Measurements from ENCODE around the gene KIAA1755.

KIAA1755 gene

GRCh38 chr20:38219006-38219950, 41.3 kb downstream of the KIAA1755 start:
- no peak for TF ChIP-seq CTCF (IDR thresholded peaks at IDR 0.05; ENCODE audit: control extremely low read depth, extremely low read depth, low read depth, missing control alignments)
- ChIA-PET CTCF (interaction anchor here (0.7 to 14.6 kb wide), 19 partner anchors 7 to 654 kb away, joined by 3 to 302 read pairs (median 3); partner anchors contain the start of gene VSTM2L), POLR2A (no interaction called here)
- no peak for DNase-seq (ENCODE audit: extremely low spot score)

- CTCF ChIA-PET, result interaction anchor here (0.9 to 14.6 kb wide), 7 partner anchors 6 to 316 kb away, joined by 3 to 302 read pairs (median 12); partner anchors contain the start of gene VSTM2L
- POLR2A ChIA-PET, result no interaction called here
These were observed 42.0 kb downstream of the KIAA1755 start for GRCh38 chr20:38218566-38218885.

GRCh38 chr20:38217791-38218565, 42.6 kb downstream of the KIAA1755 start:
- DNase-seq (ENCODE audit: extremely low spot score), result no peak
- POLR2A ChIA-PET, result interaction anchor here (0.5 kb wide), 1 partner anchor 559 kb away, joined by 4 read pairs; no protein-coding TSS in a partner anchor
- CTCF ChIA-PET, result interaction anchor here (1.4 to 14.6 kb wide), 5 partner anchors 5 to 277 kb away, joined by 3 to 302 read pairs (median 12); no protein-coding TSS in a partner anchor
- TF ChIP-seq CTCF (IDR thresholded peaks at IDR 0.05; ENCODE audit: control extremely low read depth, extremely low read depth, low read depth, missing control alignments), result no peak

More at GRCh38 chr20:38218566-38218885, 42.0 kb downstream of the KIAA1755 start:
- no peak for DNase-seq (ENCODE audit: extremely low spot score)
- no peak for TF ChIP-seq CTCF (IDR thresholded peaks at IDR 0.05; ENCODE audit: control extremely low read depth, extremely low read depth, low read depth, missing control alignments)

- no peak for DNase-seq (ENCODE audit: extremely low spot score)
- CTCF ChIA-PET, result interaction anchor here (2.4 to 14.6 kb wide), 3 partner anchors 13 to 159 kb away, joined by 7 to 302 read pairs (median 12); no protein-coding TSS in a partner anchor
- TF ChIP-seq CTCF (IDR thresholded peaks at IDR 0.05; ENCODE audit: control extremely low read depth, extremely low read depth, low read depth, missing control alignments), result no peak
- POLR2A ChIA-PET, result no interaction called here
These were observed 43.6 kb downstream of the KIAA1755 start for GRCh38 chr20:38216746-38217595.

- POLR2A ChIA-PET, result no interaction called here
- CTCF ChIA-PET, result interaction anchor here (0.9 to 14.6 kb wide), 4 partner anchors 7 to 159 kb away, joined by 3 to 302 read pairs (median 46); no protein-coding TSS in a partner anchor
- no peak for TF ChIP-seq CTCF (IDR thresholded peaks at IDR 0.05; ENCODE audit: control extremely low read depth, extremely low read depth, low read depth, missing control alignments)
- no peak for DNase-seq (ENCODE audit: extremely low spot score)
These were observed 44.3 kb downstream of the KIAA1755 start for GRCh38 chr20:38216201-38216600.

Measured in GM10248 (cell line).